NCI-H2196 (cell line): ENCODE results near the gene KRTAP4-3.
"Not testable (repeated sequence)": the region's sequence is repeated elsewhere in the genome, so short reads cannot be mapped to it uniquely, and the experiment has no call there.

Source experiments
- DNase-seq: peaks from one replicate; lab custom pipeline; 2025; ENCODE audit not compliant: unreplicated experiment; lab: John Stamatoyannopoulos, UW

KRTAP4-3 gene

GRCh38 chr17:41153856-41154255 is 14.2 kb downstream of the KRTAP4-3 start:
- no peak for DNase-seq

GRCh38 chr17:41151525-41151924 is 16.5 kb downstream of the KRTAP4-3 start:
- no peak for DNase-seq

DNA sequence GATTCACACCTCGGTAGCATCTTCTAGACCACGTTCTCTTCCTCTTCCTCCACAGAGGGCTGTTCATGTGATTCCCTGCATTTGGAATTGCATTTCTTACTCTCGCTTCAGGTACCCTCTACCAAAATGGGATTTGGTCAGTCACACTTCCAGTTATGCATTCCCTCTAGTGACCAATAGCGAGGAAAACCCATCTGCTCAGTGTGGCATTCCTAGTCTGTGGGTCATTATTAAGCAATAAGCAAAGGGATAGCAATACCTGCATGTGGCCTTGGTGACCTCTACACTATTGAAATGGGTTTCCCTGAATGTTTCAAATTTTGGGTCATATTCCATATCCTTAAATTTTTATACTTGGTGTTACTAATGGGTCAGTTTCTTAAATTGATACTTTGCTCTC is 18.0 kb downstream of the KRTAP4-3 start:
- no peak for DNase-seq

DNA sequence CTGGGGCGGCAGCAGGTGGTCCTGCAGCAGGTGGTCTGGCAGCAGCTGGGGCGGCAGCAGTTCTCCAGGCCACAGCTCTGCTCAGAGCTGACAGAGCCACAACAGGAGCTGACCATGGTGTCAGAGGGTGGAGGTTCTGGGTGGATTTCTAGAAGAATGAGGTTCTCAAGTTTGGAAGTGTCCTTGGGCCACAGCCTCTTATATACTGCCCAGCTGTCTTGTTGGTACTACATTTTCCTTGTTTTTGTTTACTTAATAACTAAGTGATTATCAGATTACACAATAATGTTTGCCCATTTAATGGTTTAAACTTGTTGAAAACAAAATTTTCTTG is 18.4 kb downstream of the KRTAP4-3 start, which contains the start of gene KRTAP4-5:
TSS of gene KRTAP4-5 (minus strand) at position 174 of the 334 bp plus-strand sequence. CDS start at position 116, 58 bp downstream.
- no peak for DNase-seq

DNA sequence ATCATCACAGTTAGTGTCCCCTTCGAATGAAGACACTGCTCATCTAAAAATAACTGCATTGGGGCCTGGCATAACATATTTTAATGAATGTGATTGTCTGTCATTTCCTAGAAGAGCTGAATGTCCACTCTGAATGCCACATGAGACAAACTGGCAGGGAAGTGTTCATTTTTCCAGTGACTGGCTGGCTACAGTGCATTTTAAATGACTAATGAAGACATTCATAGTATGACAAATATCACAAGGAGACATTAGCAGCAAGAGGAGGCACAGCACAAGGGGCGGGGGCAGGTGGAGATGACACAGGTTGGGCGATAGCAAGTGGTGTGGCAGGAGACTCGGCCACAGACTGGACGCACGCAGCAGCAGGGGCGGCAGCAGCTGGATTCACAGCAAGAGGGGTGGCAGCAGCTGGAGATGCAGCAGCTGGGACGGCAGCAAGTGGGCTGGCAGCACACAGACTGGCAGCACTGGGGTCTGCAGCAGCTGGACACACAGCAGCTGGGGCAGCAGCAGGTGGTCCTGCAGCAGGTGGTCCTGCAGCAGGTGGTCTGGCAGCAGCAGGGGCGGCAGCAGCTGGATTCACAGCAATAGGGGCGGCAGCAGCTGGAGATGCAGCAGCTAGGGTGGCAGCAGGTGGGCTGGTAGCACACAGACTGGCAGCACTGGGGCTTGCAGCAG is 18.9 kb downstream of the KRTAP4-3 start:
- DNase-seq, result not testable (repeated sequence)

DNA sequence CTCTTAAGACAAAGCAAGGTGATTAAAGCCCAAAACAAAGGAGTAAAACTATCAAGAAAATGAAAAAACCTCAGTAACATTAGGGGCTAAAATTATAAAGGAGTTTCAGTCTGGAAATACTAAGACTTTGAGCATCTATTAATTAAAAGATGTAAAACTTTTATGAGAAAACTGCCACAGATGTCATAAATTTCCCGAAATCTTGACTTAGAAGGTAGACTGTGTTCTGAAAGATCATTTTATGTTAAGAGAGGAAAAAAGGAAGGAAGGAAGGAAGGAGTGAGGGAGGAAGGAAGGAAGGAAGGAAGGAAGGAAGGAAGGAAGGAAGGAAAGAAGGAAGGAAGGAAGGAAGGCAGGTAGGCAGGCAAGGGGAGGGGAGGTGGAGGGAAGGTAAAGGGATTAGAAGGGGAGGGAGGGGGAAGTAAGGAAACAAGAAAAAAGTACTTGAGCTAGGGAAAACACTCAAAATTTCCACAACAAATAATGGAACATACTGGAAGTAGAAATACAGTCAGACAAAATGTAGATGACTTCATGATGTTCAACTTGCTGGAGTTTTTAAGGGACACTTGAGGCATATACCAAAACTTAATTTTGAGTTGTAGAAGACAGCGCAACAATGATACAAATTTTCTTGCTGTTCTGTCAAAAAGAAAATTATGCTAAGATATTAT is 20.4 kb downstream of the KRTAP4-3 start:
- DNase-seq, result no peak

DNA sequence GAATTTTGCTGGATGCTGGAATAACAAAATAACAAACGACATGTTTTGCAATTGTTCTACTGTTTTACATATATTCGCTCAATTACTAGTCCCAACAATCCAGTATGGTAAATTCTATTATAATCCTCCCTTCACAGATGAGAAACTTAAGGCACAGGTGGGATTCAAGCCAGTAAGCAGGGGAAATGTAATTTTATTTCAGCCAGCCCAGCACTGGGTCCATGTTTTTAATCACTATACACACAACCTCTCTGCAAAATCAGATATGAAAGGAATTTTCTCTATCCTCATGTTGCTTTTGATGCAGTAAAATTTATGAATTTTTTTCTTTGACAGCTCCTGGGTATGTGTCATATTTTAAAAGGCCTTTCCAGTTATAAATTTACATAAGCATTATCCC is 22.8 kb downstream of the KRTAP4-3 start:
- DNase-seq, result no peak

DNA sequence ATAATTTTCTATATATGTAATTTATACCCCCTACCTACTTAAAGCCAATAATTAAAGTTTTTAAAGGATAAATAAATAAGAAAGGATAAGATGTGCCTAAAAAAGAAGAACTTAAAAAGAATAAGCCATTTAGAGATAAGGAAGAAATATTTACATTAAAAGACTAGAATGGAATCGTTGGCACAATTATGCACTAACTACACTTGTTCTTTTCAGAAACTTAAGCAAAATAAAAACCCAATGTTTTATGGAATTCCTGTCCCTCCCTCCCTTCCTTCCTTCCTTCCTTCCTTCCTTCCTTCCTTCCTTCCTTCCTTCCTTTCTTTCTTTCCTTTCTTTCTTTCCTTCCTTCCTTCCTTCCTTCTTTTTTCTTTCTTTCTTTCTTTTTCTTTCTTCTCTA is 23.2 kb downstream of the KRTAP4-3 start:
- no peak for DNase-seq

DNA sequence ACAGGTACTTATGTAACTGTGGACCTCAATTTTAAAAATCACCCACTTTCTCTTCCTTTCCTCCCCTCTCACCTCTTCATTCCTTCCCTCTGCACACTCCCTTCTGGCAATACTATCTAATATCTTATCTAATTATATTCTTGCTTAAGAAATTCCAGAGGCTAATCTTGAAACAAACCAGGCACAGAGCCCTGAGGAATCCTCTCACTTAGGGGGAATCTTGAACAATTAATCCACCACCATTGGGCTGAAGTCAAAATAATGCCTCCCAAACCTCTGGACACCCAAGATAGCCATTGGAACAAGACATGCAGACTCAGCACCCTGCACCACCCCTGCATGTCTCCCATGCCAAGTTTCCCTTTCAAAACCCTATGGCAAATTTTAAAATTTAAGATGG is 26.7 kb downstream of the KRTAP4-3 start:
- DNase-seq, result no peak

- DNase-seq, result no peak
These were observed 27.5 kb downstream of the KRTAP4-3 start, which contains the start of gene KRTAP4-6 for GRCh38 chr17:41140360-41141131. TSS of gene KRTAP4-6 (minus strand) at chr17:41140544. CDS start at chr17:41140487, 57 bp downstream.

GRCh38 chr17:41139865-41140264 is 28.2 kb downstream of the KRTAP4-3 start:
- not testable (repeated sequence) for DNase-seq

DNA sequence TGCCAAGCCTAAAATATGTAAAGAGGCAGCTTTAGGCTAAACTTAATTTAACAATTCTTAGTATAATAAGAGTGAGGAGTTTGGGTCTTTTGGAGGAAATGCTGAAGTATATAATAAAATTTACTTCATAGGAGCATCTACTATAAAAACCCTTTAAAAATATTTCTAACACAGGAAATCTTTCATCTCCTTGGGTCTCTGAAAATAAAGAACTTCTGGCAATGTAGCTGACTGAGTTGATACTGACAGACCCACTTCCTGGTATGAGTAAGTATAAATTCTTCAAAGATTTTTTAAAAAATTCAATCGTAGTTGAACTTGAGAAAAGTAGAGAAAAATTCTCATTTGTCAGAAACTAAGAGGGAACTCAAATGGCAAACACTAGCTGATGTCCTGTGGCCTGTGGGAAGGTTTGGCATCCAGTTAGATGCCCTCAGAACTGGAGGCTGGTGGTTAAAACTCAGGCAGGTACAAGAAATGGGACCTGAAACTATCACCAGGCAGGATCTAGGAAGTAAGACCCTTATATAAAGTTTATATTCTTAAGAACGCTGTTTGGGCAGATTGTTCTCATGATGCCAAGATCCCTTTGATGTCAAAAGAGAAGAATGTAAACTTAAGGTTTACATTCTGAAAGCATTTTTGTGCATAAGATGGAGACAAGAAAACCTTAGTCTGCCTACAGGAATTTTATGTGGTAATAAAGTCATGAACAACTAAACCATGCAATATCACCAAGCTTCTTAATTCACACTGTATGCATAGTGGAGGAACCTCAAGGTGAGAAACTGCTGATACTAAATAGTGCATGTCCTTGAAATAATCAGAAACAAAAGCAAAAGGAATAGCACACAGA is 33.9 kb downstream of the KRTAP4-3 start:
- no peak for DNase-seq

DNA sequence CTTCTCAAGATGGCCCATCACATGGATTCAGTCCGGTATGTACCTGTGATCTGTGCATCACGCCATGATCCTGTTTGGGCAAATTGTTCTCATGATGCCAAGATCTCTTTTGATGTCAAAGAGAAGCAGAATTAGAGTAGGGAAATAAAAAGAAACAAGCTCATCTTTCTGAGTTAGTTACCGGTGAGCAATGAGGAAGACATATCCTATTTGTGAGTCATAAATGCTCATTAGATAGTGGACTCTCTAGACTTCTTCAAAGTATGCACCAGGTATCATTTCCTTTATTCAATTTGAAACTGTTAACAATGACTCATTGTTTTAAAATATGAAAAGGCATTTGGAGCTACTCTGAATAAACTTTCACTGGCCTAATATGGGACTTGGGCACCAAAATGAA is 36.0 kb downstream of the KRTAP4-3 start:
- no peak for DNase-seq

DNA sequence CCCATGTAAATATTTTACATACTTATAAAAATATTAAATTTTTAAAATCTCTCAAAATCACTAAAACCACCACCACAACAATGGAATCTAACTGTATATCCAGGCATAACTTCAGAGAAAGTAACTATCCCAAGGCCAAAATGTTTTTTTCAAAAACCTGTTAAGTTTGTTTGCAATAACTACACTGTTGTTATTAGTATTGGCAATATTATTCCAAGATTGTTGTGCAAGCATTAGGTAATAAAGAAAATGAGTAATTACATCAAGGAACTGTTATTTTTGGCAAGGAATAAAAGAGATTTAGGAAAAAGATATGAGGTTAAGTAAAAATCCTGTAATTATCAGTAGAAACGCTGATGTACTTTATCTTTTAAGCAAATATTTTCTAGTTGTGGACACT is 40.6 kb downstream of the KRTAP4-3 start:
- DNase-seq, result no peak

DNA sequence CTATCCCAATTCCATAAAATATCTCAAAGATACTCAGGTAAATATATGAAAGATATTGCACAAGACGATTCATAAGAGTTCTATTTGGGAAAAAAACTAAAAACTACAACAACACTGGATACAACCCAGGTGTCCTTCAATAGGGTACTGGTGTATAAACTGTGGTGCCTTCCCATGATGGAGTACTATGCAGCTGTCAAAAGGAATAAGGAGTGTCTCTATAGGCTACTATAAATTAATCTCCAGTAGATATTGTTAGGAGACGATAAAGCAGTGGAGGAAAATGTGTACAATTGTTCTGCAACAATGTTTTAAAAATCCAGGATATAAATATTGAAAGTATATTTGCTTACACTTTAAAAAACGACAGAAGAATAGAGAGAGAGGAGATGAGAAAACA is 41.6 kb downstream of the KRTAP4-3 start:
- DNase-seq, result no peak

- no peak for DNase-seq
These were observed 43.0 kb downstream of the KRTAP4-3 start for GRCh38 chr17:41125064-41125463.

- not testable (repeated sequence) for DNase-seq
These were observed 44.0 kb downstream of the KRTAP4-3 start, which contains the start of gene KRTAP4-12 for GRCh38 chr17:41123991-41124371. TSS of gene KRTAP4-12 (minus strand) at chr17:41124182. CDS start at chr17:41124122, 60 bp downstream.

- DNase-seq, result not testable (repeated sequence)
These were observed 44.6 kb downstream of the KRTAP4-3 start for GRCh38 chr17:41123292-41123990.

- no peak for DNase-seq
These were observed 46.3 kb downstream of the KRTAP4-3 start for GRCh38 chr17:41121742-41122141.
